H9 (cell line): Measurements from ENCODE around the gene SEMA4A. TPM values are rescaled to one million over a fixed set of nuclear protein-coding genes. Genes with fewer than 3 reads are reported as not detected.
"Not testable (repeated sequence)": the region's sequence is repeated elsewhere in the genome, so short reads cannot be mapped to it uniquely, and the experiment has no call there.

ENCODE experiments used
- DNase-seq: peaks from one replicate; pipeline ENCODE4 v3.0.0-alpha.2; 2017
- H2AFZ ChIP-seq: one replicate; pipeline ENCODE4 v1.6.1; 2013; ENCODE audit warnings: mild to moderate bottlenecking, low read length, control low read depth, moderate library complexity
- H2AK5ac ChIP-seq: 2 replicates; pipeline ENCODE4 v1.6.1; 2013; ENCODE audit warnings: low read length, control low read depth, mixed read lengths; ENCODE audit not compliant: insufficient read length
- H2BK120ac ChIP-seq: one replicate; pipeline ENCODE4 v1.6.1; 2013; ENCODE audit warnings: low read depth, mild to moderate bottlenecking, low read length, control low read depth, inconsistent platforms; ENCODE audit not compliant: poor library complexity, severe bottlenecking
- H2BK12ac ChIP-seq: 2 replicates; pipeline ENCODE4 v1.6.1; 2013; ENCODE audit warnings: low read length, control low read depth, mixed read lengths, low read depth; ENCODE audit not compliant: insufficient read length
- H2BK15ac ChIP-seq: 2 replicates; pipeline ENCODE4 v1.6.1; 2013; ENCODE audit warnings: low read depth, low read length, control low read depth
- H2BK20ac ChIP-seq: one replicate; pipeline ENCODE4 v1.6.1; 2013; ENCODE audit warnings: low read depth, mild to moderate bottlenecking, low read length, control low read depth, inconsistent platforms; ENCODE audit not compliant: poor library complexity, severe bottlenecking
- H2BK5ac ChIP-seq: 2 replicates; pipeline ENCODE4 v1.6.1; 2013; ENCODE audit warnings: low read length, control low read depth, mixed read lengths; ENCODE audit not compliant: insufficient read length
- H3K14ac ChIP-seq: 2 replicates; pipeline ENCODE4 v1.6.1; 2013; ENCODE audit warnings: low read length, control low read depth; ENCODE audit not compliant: insufficient read depth
- H3K18ac ChIP-seq: 2 replicates; pipeline ENCODE4 v1.6.1; 2013; ENCODE audit warnings: low read depth, mild to moderate bottlenecking, mixed read lengths, low read length, control low read depth; ENCODE audit not compliant: insufficient read length
- H3K23ac ChIP-seq: 2 replicates; pipeline ENCODE4 v1.6.1; 2013; ENCODE audit warnings: low read length, control low read depth, mixed read lengths, low read depth; ENCODE audit not compliant: insufficient read length
- H3K23me2 ChIP-seq: 2 replicates; pipeline ENCODE4 v1.6.1; 2013; ENCODE audit warnings: low read depth, mild to moderate bottlenecking, mixed read lengths, low read length, control low read depth; ENCODE audit not compliant: insufficient read length, poor library complexity, severe bottlenecking
- H3K27ac ChIP-seq: 2 replicates; pipeline ENCODE4 v1.5.1; 2013; ENCODE audit warnings: low read length, control low read depth, mixed read lengths, low read depth; ENCODE audit not compliant: insufficient read length
- H3K27me3 ChIP-seq: 2 replicates; pipeline ENCODE4 v1.6.1; 2013; ENCODE audit warnings: low read length, control low read depth, inconsistent platforms; ENCODE audit not compliant: insufficient read depth
- H3K4ac ChIP-seq: 2 replicates; pipeline ENCODE4 v1.6.1; 2013; ENCODE audit warnings: low read depth, mild to moderate bottlenecking, control low read depth, inconsistent platforms, low read length, moderate library complexity
- H3K4me1 ChIP-seq: 2 replicates; pipeline ENCODE4 v1.6.1; 2013; ENCODE audit warnings: low read length, control low read depth, inconsistent platforms; ENCODE audit not compliant: insufficient read depth
- H3K4me2 ChIP-seq: 2 replicates; pipeline ENCODE4 v1.6.1; 2013; ENCODE audit warnings: low read length, control low read depth, mixed read lengths; ENCODE audit not compliant: insufficient read length, insufficient read depth
- H3K56ac ChIP-seq: 2 replicates; pipeline ENCODE4 v1.6.1; 2013; ENCODE audit warnings: low read depth, mild to moderate bottlenecking, mixed read lengths, low read length, control low read depth; ENCODE audit not compliant: insufficient read length
- H3K79me1 ChIP-seq: 2 replicates; pipeline ENCODE4 v1.6.1; 2013; ENCODE audit warnings: low read depth, mild to moderate bottlenecking, moderate library complexity, low read length, control low read depth, inconsistent platforms; ENCODE audit not compliant: insufficient read depth, poor library complexity, severe bottlenecking
- H3K79me2 ChIP-seq: 2 replicates; pipeline ENCODE4 v1.6.1; 2013; ENCODE audit warnings: low read length, control low read depth, inconsistent platforms; ENCODE audit not compliant: insufficient read depth
- H3K9ac ChIP-seq: 2 replicates; pipeline ENCODE4 v1.6.1; 2013; ENCODE audit warnings: low read length, control low read depth, mixed read lengths; ENCODE audit not compliant: insufficient read length; ENCODE audit errors: extremely low read depth
- H3K9me3 ChIP-seq: one replicate; pipeline ENCODE4 v1.6.1; 2013; ENCODE audit warnings: low read depth, low read length, inconsistent platforms; ENCODE audit not compliant: control insufficient read depth
- H3T11ph ChIP-seq: one replicate; pipeline ENCODE4 v1.6.1; 2013; ENCODE audit warnings: mild to moderate bottlenecking, low read length, control low read depth, inconsistent platforms
- H4K20me1 ChIP-seq: one replicate; pipeline ENCODE4 v1.6.1; 2013; ENCODE audit not compliant: control insufficient read depth, insufficient read length, insufficient read depth
- H4K5ac ChIP-seq: 2 replicates; pipeline ENCODE4 v1.6.1; 2013; ENCODE audit warnings: low read depth, mild to moderate bottlenecking, mixed read lengths, low read length, control low read depth; ENCODE audit not compliant: insufficient read length
- H4K8ac ChIP-seq: replicated peaks from 2 replicates; pipeline ENCODE4 v1.6.1; 2013; ENCODE audit warnings: low read length, control low read depth, mixed read lengths, low read depth; ENCODE audit not compliant: insufficient read length
- H4K91ac ChIP-seq: 2 replicates; pipeline ENCODE4 v1.6.1; 2013; ENCODE audit warnings: low read depth, mild to moderate bottlenecking, moderate library complexity, mixed read lengths, low read length, control low read depth; ENCODE audit not compliant: insufficient read length
- H3K27ac Mint-ChIP-seq, 3 experiments: 2 replicates in 2 of 3; 3 replicates in 1 of 3; pipeline ENCODE4 v1.8.0; 2020 to 2021; ENCODE audit warnings: mixed read lengths in 3 of 3, mild to moderate bottlenecking in 1 of 3, moderate library complexity in 1 of 3
- H3K27me3 Mint-ChIP-seq: 2 replicates; pipeline ENCODE4 v1.8.0; 2021; ENCODE audit warnings: low read depth, mild to moderate bottlenecking, moderate library complexity, mixed read lengths
- H3K36me3 Mint-ChIP-seq, 3 experiments: 2 replicates in 2 of 3; 3 replicates in 1 of 3; pipeline ENCODE4 v1.8.0; 2020 to 2021; ENCODE audit warnings: low read depth in 3 of 3, mixed read lengths in 3 of 3; ENCODE audit not compliant: insufficient read depth in 1 of 3
- H3K4me1 Mint-ChIP-seq, 2 experiments: 2 replicates each; pipeline ENCODE4 v1.8.0; 2020; ENCODE audit warnings: mixed read lengths in 2 of 2
- H3K4me3 Mint-ChIP-seq, 2 experiments: 2 replicates in 1 of 2; 3 replicates in 1 of 2; pipeline ENCODE4 v1.8.0; 2020 to 2021; ENCODE audit warnings: mild to moderate bottlenecking in 2 of 2, mixed read lengths in 2 of 2, moderate library complexity in 1 of 2
- H3K9me3 Mint-ChIP-seq, 2 experiments: 2 replicates in 1 of 2; 3 replicates in 1 of 2; pipeline ENCODE4 v1.8.0; 2020; ENCODE audit warnings: mild to moderate bottlenecking in 2 of 2, mixed read lengths in 2 of 2, moderate library complexity in 1 of 2
- CTCF ChIP-seq: fragments of 200-600 bp; sonication (generic); conservative IDR thresholded peaks from 3 replicates; pipeline ENCODE4 v1.8.0; 2021; ENCODE audit warnings: antibody characterized with exemption, mild to moderate bottlenecking
- WGBS: extraction: QIAGEN DNeasy Blood & Tissue Kit; methylation state at CpG from one replicate; pipeline ENCODE4 v1.1.7; 2013; ENCODE audit warnings: missing lambda C conversion rate, low lambda C conversion rate, mixed read lengths; ENCODE audit not compliant: insufficient read length; ENCODE audit errors: extremely low coverage; 5-methylcytosine and 5-hydroxymethylcytosine counted together
- total RNA-seq: library from RNA; stranded (reverse); gene quantifications from 2 replicates; pipeline ENCODE4 v1.2.1, GENCODE V29; 2021

The SEMA4A gene
- total RNA-seq, 1 experiment from 2014 or later: 11.1 TPM

GRCh38 chr1:156120318-156120717 is 33.1 kb upstream of the SEMA4A start:
- Histone ChIP-seq H3K27ac (no peak overlapping the region), H2BK120ac (no peak overlapping the region), H3K9me3 (no peaks in the 10 kb centered on the region), H2BK5ac (no peak overlapping the region), H4K91ac (no peak overlapping the region), H3K79me2 (no peaks in the 10 kb centered on the region), H2BK20ac (no peak overlapping the region), H3K79me1 (no peaks in the 10 kb centered on the region), H2AK5ac (no peak overlapping the region), H4K20me1 (no peaks in the 10 kb centered on the region), H4K5ac (no peak overlapping the region), H3K27me3 (no peaks in the 10 kb centered on the region), H3K23ac (no peak overlapping the region), H3K4ac (no peak overlapping the region), H4K8ac (no peak overlapping the region), H3K9ac (no peak overlapping the region), H3K4me1 (peaks cover 5% of the 10 kb centered on the region; the same call in 1 of the 2 replicates), H3K23me2 (peaks cover 5% of the 10 kb centered on the region), H2BK15ac (no peak overlapping the region), H2BK12ac (no peak overlapping the region), H3K18ac (no peak overlapping the region), H3K4me2 (no peak overlapping the region), H3K14ac (no peak overlapping the region), H2AFZ (no peak overlapping the region), H3T11ph (no peak overlapping the region), H3K56ac (no peak overlapping the region)
- TF ChIP-seq CTCF: no peak
- H3K9me3 Mint-ChIP-seq: no peaks in the 10 kb centered on the region
- H3K27ac Mint-ChIP-seq: peak overlapping the region in 2 of 3 experiments; percentile 12 to 77; a peak in 1 of 7 replicates
- no peaks in the 10 kb centered on the region for H3K27me3 Mint-ChIP-seq
- DNase-seq: no peak
- peaks cover 0 to 9% (median 2%) of the 10 kb centered on the region in 3 experiments; a peak in 3 of 7 replicates for H3K36me3 Mint-ChIP-seq
- H3K4me1 Mint-ChIP-seq: peaks cover 60 to 71% of the 10 kb centered on the region in 2 experiments
- WGBS: no CpG with 5 or more reads among the region's 3 CpGs
- peak overlapping the region in 1 of 2 experiments; percentile 39; a peak in 1 of 5 replicates for H3K4me3 Mint-ChIP-seq

- not testable (repeated sequence) for H3K27ac ChIP-seq, H2BK20ac ChIP-seq, H3T11ph ChIP-seq, H4K91ac ChIP-seq, H3K4me1 ChIP-seq, H2BK5ac ChIP-seq, H3K14ac ChIP-seq, H3K36me3 Mint-ChIP-seq, H3K23ac ChIP-seq, H3K79me2 ChIP-seq, H4K8ac ChIP-seq, H3K9ac ChIP-seq, H2BK120ac ChIP-seq, H2AFZ ChIP-seq, H3K9me3 ChIP-seq, H3K4ac ChIP-seq, H2BK15ac ChIP-seq, H3K9me3 Mint-ChIP-seq, H2BK12ac ChIP-seq, H3K4me2 ChIP-seq, H4K5ac ChIP-seq, H3K79me1 ChIP-seq, H3K23me2 ChIP-seq, H3K18ac ChIP-seq, DNase-seq, H3K27me3 Mint-ChIP-seq, H3K4me3 Mint-ChIP-seq, H4K20me1 ChIP-seq, H3K56ac ChIP-seq, H3K27me3 ChIP-seq
- peak overlapping the region; percentile 65 for H2AK5ac ChIP-seq
- Mint-ChIP-seq H3K27ac (peak overlapping the region in 1 of 3 experiments; percentile 57; a peak in 1 of 7 replicates), H3K4me1 (peaks cover 54 to 65% of the 10 kb centered on the region in 2 experiments)
- no CpG with 5 or more reads among the region's 4 CpGs for WGBS
Observed at GRCh38 chr1:156121005-156121404, 32.4 kb upstream of the SEMA4A start.
